ENCODE data around the gene HIP1.

DNA sequence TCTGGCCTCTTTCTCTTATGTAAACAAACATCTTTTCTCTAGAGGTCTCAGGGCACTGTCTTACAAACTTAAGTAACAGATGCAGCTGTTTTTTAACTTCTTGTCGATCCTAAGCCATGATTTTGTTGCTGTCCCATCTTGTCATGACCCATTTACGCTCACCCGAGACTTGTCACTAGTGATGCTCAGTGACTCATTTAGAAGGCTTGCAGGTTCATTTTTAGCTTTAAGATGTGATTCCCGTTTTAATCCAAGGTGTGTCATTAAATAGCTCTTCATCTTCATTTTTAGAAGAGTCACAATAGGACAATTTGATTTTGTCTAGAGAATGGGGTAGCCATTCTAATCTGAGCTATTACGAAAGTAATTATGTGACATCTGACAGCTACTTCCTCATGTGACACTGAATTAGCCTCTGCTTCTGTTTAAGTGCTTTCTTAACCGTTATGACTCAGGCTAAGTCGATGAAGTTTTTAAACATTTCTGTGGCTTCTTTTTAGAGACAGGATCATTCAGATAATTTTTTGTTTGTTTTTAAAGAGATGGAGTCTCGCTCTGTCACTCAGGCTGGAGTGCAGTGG is 203.9 kb downstream of the HIP1 start:
- TF ChIP-seq, protein P1, sequence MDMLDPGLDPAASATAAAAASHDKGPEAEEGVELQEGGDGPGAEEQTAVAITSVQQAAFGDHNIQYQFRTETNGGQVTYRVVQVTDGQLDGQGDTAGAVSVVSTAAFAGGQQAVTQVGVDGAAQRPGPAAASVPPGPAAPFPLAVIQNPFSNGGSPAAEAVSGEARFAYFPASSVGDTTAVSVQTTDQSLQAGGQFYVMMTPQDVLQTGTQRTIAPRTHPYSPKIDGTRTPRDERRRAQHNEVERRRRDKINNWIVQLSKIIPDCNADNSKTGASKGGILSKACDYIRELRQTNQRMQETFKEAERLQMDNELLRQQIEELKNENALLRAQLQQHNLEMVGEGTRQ (IDR thresholded peaks at IDR 0.05; ENCODE audit: low read depth, low read length): no peak
- TF ChIP-seq, protein P1 (CRISPR knock-in tag; IDR thresholded peaks at IDR 0.05; ENCODE audit: borderline replicate concordance): no peak
- TF ChIP-seq ZNF670 (CRISPR knock-in tag; IDR thresholded peaks at IDR 0.05; ENCODE audit: borderline replicate concordance): no peak
- TF ChIP-seq, protein P2, sequence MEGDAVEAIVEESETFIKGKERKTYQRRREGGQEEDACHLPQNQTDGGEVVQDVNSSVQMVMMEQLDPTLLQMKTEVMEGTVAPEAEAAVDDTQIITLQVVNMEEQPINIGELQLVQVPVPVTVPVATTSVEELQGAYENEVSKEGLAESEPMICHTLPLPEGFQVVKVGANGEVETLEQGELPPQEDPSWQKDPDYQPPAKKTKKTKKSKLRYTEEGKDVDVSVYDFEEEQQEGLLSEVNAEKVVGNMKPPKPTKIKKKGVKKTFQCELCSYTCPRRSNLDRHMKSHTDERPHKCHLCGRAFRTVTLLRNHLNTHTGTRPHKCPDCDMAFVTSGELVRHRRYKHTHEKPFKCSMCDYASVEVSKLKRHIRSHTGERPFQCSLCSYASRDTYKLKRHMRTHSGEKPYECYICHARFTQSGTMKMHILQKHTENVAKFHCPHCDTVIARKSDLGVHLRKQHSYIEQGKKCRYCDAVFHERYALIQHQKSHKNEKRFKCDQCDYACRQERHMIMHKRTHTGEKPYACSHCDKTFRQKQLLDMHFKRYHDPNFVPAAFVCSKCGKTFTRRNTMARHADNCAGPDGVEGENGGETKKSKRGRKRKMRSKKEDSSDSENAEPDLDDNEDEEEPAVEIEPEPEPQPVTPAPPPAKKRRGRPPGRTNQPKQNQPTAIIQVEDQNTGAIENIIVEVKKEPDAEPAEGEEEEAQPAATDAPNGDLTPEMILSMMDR (CRISPR knock-in tag; IDR thresholded peaks at IDR 0.05): no peak
- TF ChIP-seq, protein P3, sequence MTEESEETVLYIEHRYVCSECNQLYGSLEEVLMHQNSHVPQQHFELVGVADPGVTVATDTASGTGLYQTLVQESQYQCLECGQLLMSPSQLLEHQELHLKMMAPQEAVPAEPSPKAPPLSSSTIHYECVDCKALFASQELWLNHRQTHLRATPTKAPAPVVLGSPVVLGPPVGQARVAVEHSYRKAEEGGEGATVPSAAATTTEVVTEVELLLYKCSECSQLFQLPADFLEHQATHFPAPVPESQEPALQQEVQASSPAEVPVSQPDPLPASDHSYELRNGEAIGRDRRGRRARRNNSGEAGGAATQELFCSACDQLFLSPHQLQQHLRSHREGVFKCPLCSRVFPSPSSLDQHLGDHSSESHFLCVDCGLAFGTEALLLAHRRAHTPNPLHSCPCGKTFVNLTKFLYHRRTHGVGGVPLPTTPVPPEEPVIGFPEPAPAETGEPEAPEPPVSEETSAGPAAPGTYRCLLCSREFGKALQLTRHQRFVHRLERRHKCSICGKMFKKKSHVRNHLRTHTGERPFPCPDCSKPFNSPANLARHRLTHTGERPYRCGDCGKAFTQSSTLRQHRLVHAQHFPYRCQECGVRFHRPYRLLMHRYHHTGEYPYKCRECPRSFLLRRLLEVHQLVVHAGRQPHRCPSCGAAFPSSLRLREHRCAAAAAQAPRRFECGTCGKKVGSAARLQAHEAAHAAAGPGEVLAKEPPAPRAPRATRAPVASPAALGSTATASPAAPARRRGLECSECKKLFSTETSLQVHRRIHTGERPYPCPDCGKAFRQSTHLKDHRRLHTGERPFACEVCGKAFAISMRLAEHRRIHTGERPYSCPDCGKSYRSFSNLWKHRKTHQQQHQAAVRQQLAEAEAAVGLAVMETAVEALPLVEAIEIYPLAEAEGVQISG (CRISPR knock-in tag; IDR thresholded peaks at IDR 0.05): no peak
- no peak for TF ChIP-seq MYC (CRISPR knock-in tag; IDR thresholded peaks at IDR 0.05; ENCODE audit: borderline replicate concordance)

Data from HepG2 (cell line).